Measurements from ENCODE around the gene FBXL17.
A peak's percentile ranks its signal among the peaks of the same experiment; 100 is the strongest.

The FBXL17 gene

GRCh38 chr5:108249095-108249784, 132.7 kb downstream of the FBXL17 start:
- no peak overlapping the region for H3K4me3 ChIP-seq (ENCODE audit: low read depth, low read length)
- H3K27ac ChIP-seq (ENCODE audit: low read depth, low read length): no peak overlapping the region
- peaks cover 10% of the 10 kb centered on the region; the same call in 1 of the 2 replicates for H3K4me1 ChIP-seq (ENCODE audit: control insufficient read depth, insufficient read depth, low read length)
- no peaks in the 10 kb centered on the region for H3K9me3 ChIP-seq (ENCODE audit: control insufficient read depth, insufficient read depth, low read depth, low read length)
- H3K27me3 ChIP-seq (ENCODE audit: control insufficient read depth, insufficient read depth, low read length): no peaks in the 10 kb centered on the region
- H3K9ac ChIP-seq (ENCODE audit: low read length): no peak overlapping the region
- no peaks in the 10 kb centered on the region for H3K36me3 ChIP-seq (ENCODE audit: control insufficient read depth, insufficient read depth, low read length)

GRCh38 chr5:108238936-108239887, 142.7 kb downstream of the FBXL17 start:
- Histone ChIP-seq H3K4me3 (ENCODE audit: low read depth, low read length) (no peak overlapping the region), H3K27me3 (ENCODE audit: control insufficient read depth, insufficient read depth, low read length) (no peaks in the 10 kb centered on the region)

GRCh38 chr5:108238461-108238860, 143.4 kb downstream of the FBXL17 start:
- Histone ChIP-seq H3K9me3 (ENCODE audit: control insufficient read depth, insufficient read depth, low read depth, low read length) (no peaks in the 10 kb centered on the region), H3K4me1 (ENCODE audit: control insufficient read depth, insufficient read depth, low read length) (peaks cover 16% of the 10 kb centered on the region), H3K27me3 (ENCODE audit: control insufficient read depth, insufficient read depth, low read length) (no peaks in the 10 kb centered on the region), H3K9ac (ENCODE audit: low read length) (no peak overlapping the region), H3K4me3 (ENCODE audit: low read depth, low read length) (no peak overlapping the region), H3K36me3 (ENCODE audit: control insufficient read depth, insufficient read depth, low read length) (no peaks in the 10 kb centered on the region), H3K27ac (ENCODE audit: low read depth, low read length) (no peak overlapping the region)

More at GRCh38 chr5:108238936-108239887, 142.7 kb downstream of the FBXL17 start:
- Histone ChIP-seq H3K9me3 (ENCODE audit: control insufficient read depth, insufficient read depth, low read depth, low read length) (no peaks in the 10 kb centered on the region), H3K4me1 (ENCODE audit: control insufficient read depth, insufficient read depth, low read length) (peaks cover 12% of the 10 kb centered on the region), H3K27ac (ENCODE audit: low read depth, low read length) (no peak overlapping the region), H3K9ac (ENCODE audit: low read length) (no peak overlapping the region), H3K36me3 (ENCODE audit: control insufficient read depth, insufficient read depth, low read length) (no peaks in the 10 kb centered on the region)

- no peaks in the 10 kb centered on the region for H3K9me3 ChIP-seq (ENCODE audit: control insufficient read depth, insufficient read depth, low read depth, low read length)
- H3K27ac ChIP-seq (ENCODE audit: low read depth, low read length): no peak overlapping the region
Measured at GRCh38 chr5:108233617-108234155, 148.2 kb downstream of the FBXL17 start.

GRCh38 chr5:108232805-108233204, 149.1 kb downstream of the FBXL17 start:
- no peaks in the 10 kb centered on the region for H3K36me3 ChIP-seq (ENCODE audit: control insufficient read depth, insufficient read depth, low read length)
- H3K27ac ChIP-seq (ENCODE audit: low read depth, low read length): no peak overlapping the region
- no peaks in the 10 kb centered on the region for H3K9me3 ChIP-seq (ENCODE audit: control insufficient read depth, insufficient read depth, low read depth, low read length)
- no peaks in the 10 kb centered on the region for H3K27me3 ChIP-seq (ENCODE audit: control insufficient read depth, insufficient read depth, low read length)
- peaks cover 7% of the 10 kb centered on the region for H3K4me1 ChIP-seq (ENCODE audit: control insufficient read depth, insufficient read depth, low read length)
- no peak overlapping the region for H3K9ac ChIP-seq (ENCODE audit: low read length)
- H3K4me3 ChIP-seq (ENCODE audit: low read depth, low read length): no peak overlapping the region

More at GRCh38 chr5:108233617-108234155, 148.2 kb downstream of the FBXL17 start:
- Histone ChIP-seq H3K4me3 (ENCODE audit: low read depth, low read length) (no peak overlapping the region), H3K27me3 (ENCODE audit: control insufficient read depth, insufficient read depth, low read length) (no peaks in the 10 kb centered on the region), H3K9ac (ENCODE audit: low read length) (no peak overlapping the region), H3K4me1 (ENCODE audit: control insufficient read depth, insufficient read depth, low read length) (peaks cover 7% of the 10 kb centered on the region), H3K36me3 (ENCODE audit: control insufficient read depth, insufficient read depth, low read length) (no peaks in the 10 kb centered on the region)

- H3K4me1 ChIP-seq (ENCODE audit: control insufficient read depth, insufficient read depth, low read length): no peaks in the 10 kb centered on the region
- H3K27me3 ChIP-seq (ENCODE audit: control insufficient read depth, insufficient read depth, low read length): no peaks in the 10 kb centered on the region
- no peaks in the 10 kb centered on the region for H3K9me3 ChIP-seq (ENCODE audit: control insufficient read depth, insufficient read depth, low read depth, low read length)
- H3K4me3 ChIP-seq (ENCODE audit: low read depth, low read length): no peak overlapping the region
- no peaks in the 10 kb centered on the region for H3K36me3 ChIP-seq (ENCODE audit: control insufficient read depth, insufficient read depth, low read length)
- no peak overlapping the region for H3K27ac ChIP-seq (ENCODE audit: low read depth, low read length)
- H3K9ac ChIP-seq (ENCODE audit: low read length): no peak overlapping the region
Measured at GRCh38 chr5:108222011-108222410, 159.9 kb downstream of the FBXL17 start.

GRCh38 chr5:108220834-108221233, 161.1 kb downstream of the FBXL17 start:
- Histone ChIP-seq H3K36me3 (ENCODE audit: control insufficient read depth, insufficient read depth, low read length) (no peaks in the 10 kb centered on the region), H3K27ac (ENCODE audit: low read depth, low read length) (no peak overlapping the region), H3K4me3 (ENCODE audit: low read depth, low read length) (no peak overlapping the region), H3K27me3 (ENCODE audit: control insufficient read depth, insufficient read depth, low read length) (no peaks in the 10 kb centered on the region), H3K4me1 (ENCODE audit: control insufficient read depth, insufficient read depth, low read length) (no peaks in the 10 kb centered on the region), H3K9me3 (ENCODE audit: control insufficient read depth, insufficient read depth, low read depth, low read length) (no peaks in the 10 kb centered on the region), H3K9ac (ENCODE audit: low read length) (no peak overlapping the region)

- Histone ChIP-seq H3K9me3 (ENCODE audit: control insufficient read depth, insufficient read depth, low read depth, low read length) (peaks cover 7% of the 10 kb centered on the region; the same call in 1 of the 2 replicates), H3K36me3 (ENCODE audit: control insufficient read depth, insufficient read depth, low read length) (no peaks in the 10 kb centered on the region), H3K9ac (ENCODE audit: low read length) (no peak overlapping the region), H3K4me1 (ENCODE audit: control insufficient read depth, insufficient read depth, low read length) (peaks cover 14% of the 10 kb centered on the region), H3K4me3 (ENCODE audit: low read depth, low read length) (no peak overlapping the region), H3K27me3 (ENCODE audit: control insufficient read depth, insufficient read depth, low read length) (no peaks in the 10 kb centered on the region), H3K27ac (ENCODE audit: low read depth, low read length) (no peak overlapping the region; the same call in 1 of the 2 replicates)
Measured at GRCh38 chr5:108216890-108217289, 165.0 kb downstream of the FBXL17 start.

GRCh38 chr5:108214857-108215256, 167.0 kb downstream of the FBXL17 start:
- no peak overlapping the region for H3K4me3 ChIP-seq (ENCODE audit: low read depth, low read length)
- H3K27me3 ChIP-seq (ENCODE audit: control insufficient read depth, insufficient read depth, low read length): no peaks in the 10 kb centered on the region
- peaks cover 7% of the 10 kb centered on the region; the same call in 1 of the 2 replicates for H3K9me3 ChIP-seq (ENCODE audit: control insufficient read depth, insufficient read depth, low read depth, low read length)
- H3K4me1 ChIP-seq (ENCODE audit: control insufficient read depth, insufficient read depth, low read length): peaks cover 14% of the 10 kb centered on the region
- no peak overlapping the region for H3K9ac ChIP-seq (ENCODE audit: low read length)
- no peaks in the 10 kb centered on the region for H3K36me3 ChIP-seq (ENCODE audit: control insufficient read depth, insufficient read depth, low read length)
- H3K27ac ChIP-seq (ENCODE audit: low read depth, low read length): no peak overlapping the region

- H3K9me3 ChIP-seq (ENCODE audit: control insufficient read depth, insufficient read depth, low read depth, low read length): peaks cover 7% of the 10 kb centered on the region; the same call in 1 of the 2 replicates
- H3K36me3 ChIP-seq (ENCODE audit: control insufficient read depth, insufficient read depth, low read length): no peaks in the 10 kb centered on the region
- H3K4me1 ChIP-seq (ENCODE audit: control insufficient read depth, insufficient read depth, low read length): peaks cover 14% of the 10 kb centered on the region
- H3K27ac ChIP-seq (ENCODE audit: low read depth, low read length): no peak overlapping the region
- H3K9ac ChIP-seq (ENCODE audit: low read length): peak overlapping the region; percentile 32
- H3K4me3 ChIP-seq (ENCODE audit: low read depth, low read length): peak overlapping the region; percentile 9; the same call in 1 of the 2 replicates
- H3K27me3 ChIP-seq (ENCODE audit: control insufficient read depth, insufficient read depth, low read length): no peaks in the 10 kb centered on the region
Measured at GRCh38 chr5:108212775-108213346, 169.0 kb downstream of the FBXL17 start.
